OCI-LY1 (cell line): ENCODE data around the gene REC8.
"Not testable (repeated sequence)": the region's sequence is repeated elsewhere in the genome, so short reads cannot be mapped to it uniquely, and the experiment has no call there.

Experiments used
- H2AFZ ChIP-seq: fragments of 200-600 bp; sonication (generic), shearing (Covaris generic); 2 replicates; pipeline ENCODE4 v1.6.0; 2014; ENCODE audit warnings: antibody characterized with exemption, mild to moderate bottlenecking, low read length
- H3F3A ChIP-seq: fragments of 200-600 bp; sonication (generic), shearing (Covaris generic); 2 replicates; pipeline ENCODE4 v1.6.0; 2014; ENCODE audit warnings: mild to moderate bottlenecking, antibody characterized with exemption, low read length, moderate library complexity; ENCODE audit not compliant: insufficient read depth
- H3K27ac ChIP-seq: fragments of 200-600 bp; sonication (generic); 2 replicates; pipeline ENCODE4 v1.5.1; 2014; ENCODE audit warnings: low read length, mixed run types, mild to moderate bottlenecking, low read depth; ENCODE audit not compliant: poor library complexity, severe bottlenecking
- H3K27me3 ChIP-seq: fragments of 200-600 bp; sonication (generic); 2 replicates; pipeline ENCODE4 v1.6.0; 2014; ENCODE audit warnings: antibody characterized with exemption, mild to moderate bottlenecking, low read length, moderate library complexity; ENCODE audit not compliant: insufficient read depth
- H3K36me3 ChIP-seq: fragments of 200-600 bp; sonication (generic); 2 replicates; pipeline ENCODE4 v1.6.1; 2014; ENCODE audit warnings: mild to moderate bottlenecking, antibody characterized with exemption, low read length, moderate library complexity, mixed read lengths; ENCODE audit not compliant: insufficient read depth
- H3K4me1 ChIP-seq: fragments of 200-600 bp; sonication (generic); 2 replicates; pipeline ENCODE4 v1.5.1; 2014; ENCODE audit warnings: mild to moderate bottlenecking, low read length, moderate library complexity; ENCODE audit not compliant: insufficient read depth, severe bottlenecking
- H3K4me2 ChIP-seq: fragments of 200-600 bp; sonication (generic), shearing (Covaris generic); 2 replicates; pipeline ENCODE4 v1.6.1; 2014; ENCODE audit warnings: low read length
- H3K4me3 ChIP-seq: fragments of 200-600 bp; sonication (generic); 2 replicates; pipeline ENCODE4 v1.5.1; 2014; ENCODE audit warnings: low read length, low read depth, mild to moderate bottlenecking, mixed read lengths; ENCODE audit not compliant: poor library complexity, severe bottlenecking
- H3K79me2 ChIP-seq: fragments of 200-600 bp; shearing (Covaris generic); 2 replicates; pipeline ENCODE4 v1.6.1; 2016; ENCODE audit warnings: mixed run types, low read length, mixed read lengths; ENCODE audit not compliant: insufficient read depth
- H3K9ac ChIP-seq: fragments of 200-600 bp; sonication (generic), shearing (Covaris generic); 2 replicates; pipeline ENCODE4 v1.6.1; 2014; ENCODE audit warnings: mild to moderate bottlenecking, low read length, mixed read lengths
- H3K9me2 ChIP-seq: fragments of 200-600 bp; sonication (generic), shearing (Covaris generic); 2 replicates; pipeline ENCODE4 v1.6.1; 2014; ENCODE audit warnings: low read depth, mild to moderate bottlenecking, low read length, mixed read lengths
- H3K9me3 ChIP-seq: fragments of 200-600 bp; shearing (Covaris generic); 2 replicates; pipeline ENCODE4 v1.6.1; 2014; ENCODE audit warnings: low read length, mixed read lengths
- H4K20me1 ChIP-seq: fragments of 200-600 bp; sonication (generic), shearing (Covaris generic); 2 replicates; pipeline ENCODE4 v1.6.0; 2016; ENCODE audit warnings: mild to moderate bottlenecking, low read length; ENCODE audit not compliant: insufficient read depth
- EZH2 ChIP-seq: fragments of 200-600 bp; sonication (generic), shearing (Covaris generic); IDR thresholded peaks from 2 replicates; pipeline ENCODE4 v1.8.0; 2017; ENCODE audit warnings: borderline replicate concordance, mixed run types, mild to moderate bottlenecking, antibody characterized with exemption, low read length, moderate library complexity, mixed read lengths
- TF ChIP-seq, protein P1 (sequence below): fragments of 200-600 bp; sonication (generic), shearing (Covaris generic); IDR thresholded peaks from 2 replicates; pipeline ENCODE4 v1.5.1; 2017; ENCODE audit warnings: mild to moderate bottlenecking, antibody characterized with exemption, low read length, moderate library complexity, mixed read lengths

Gene REC8

DNA sequence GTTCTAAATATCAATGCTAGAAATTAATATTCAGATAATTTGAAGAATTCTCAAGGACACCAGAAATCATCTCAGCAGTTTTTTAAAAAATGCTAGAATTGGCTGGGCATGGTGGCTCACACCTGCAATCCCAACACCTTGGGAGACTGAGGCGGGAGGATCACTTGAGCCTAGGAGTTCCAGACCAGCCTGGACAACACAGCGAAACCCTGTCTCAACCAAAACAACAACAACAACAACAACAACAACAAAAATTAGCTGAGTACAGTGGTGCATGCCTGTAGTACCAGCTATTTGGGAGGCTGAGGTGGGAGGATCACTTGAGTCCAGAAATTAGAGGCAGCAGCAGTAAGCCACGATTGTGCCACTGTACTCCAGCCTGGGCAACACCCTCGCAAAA is 47.2 kb downstream of the REC8 start:
- no peak overlapping the region for H3K4me2 ChIP-seq
- H3K79me2 ChIP-seq = peaks cover 23% of the 10 kb centered on the region
- peaks cover 5% of the 10 kb centered on the region for H3F3A ChIP-seq
- H3K9me2 ChIP-seq = no peaks in the 10 kb centered on the region
- TF ChIP-seq EZH2 = no peak
- TF ChIP-seq, protein P1, sequence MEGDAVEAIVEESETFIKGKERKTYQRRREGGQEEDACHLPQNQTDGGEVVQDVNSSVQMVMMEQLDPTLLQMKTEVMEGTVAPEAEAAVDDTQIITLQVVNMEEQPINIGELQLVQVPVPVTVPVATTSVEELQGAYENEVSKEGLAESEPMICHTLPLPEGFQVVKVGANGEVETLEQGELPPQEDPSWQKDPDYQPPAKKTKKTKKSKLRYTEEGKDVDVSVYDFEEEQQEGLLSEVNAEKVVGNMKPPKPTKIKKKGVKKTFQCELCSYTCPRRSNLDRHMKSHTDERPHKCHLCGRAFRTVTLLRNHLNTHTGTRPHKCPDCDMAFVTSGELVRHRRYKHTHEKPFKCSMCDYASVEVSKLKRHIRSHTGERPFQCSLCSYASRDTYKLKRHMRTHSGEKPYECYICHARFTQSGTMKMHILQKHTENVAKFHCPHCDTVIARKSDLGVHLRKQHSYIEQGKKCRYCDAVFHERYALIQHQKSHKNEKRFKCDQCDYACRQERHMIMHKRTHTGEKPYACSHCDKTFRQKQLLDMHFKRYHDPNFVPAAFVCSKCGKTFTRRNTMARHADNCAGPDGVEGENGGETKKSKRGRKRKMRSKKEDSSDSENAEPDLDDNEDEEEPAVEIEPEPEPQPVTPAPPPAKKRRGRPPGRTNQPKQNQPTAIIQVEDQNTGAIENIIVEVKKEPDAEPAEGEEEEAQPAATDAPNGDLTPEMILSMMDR = no peak
- no peaks in the 10 kb centered on the region for H3K27me3 ChIP-seq
- H2AFZ ChIP-seq = no peak overlapping the region
- no peaks in the 10 kb centered on the region for H4K20me1 ChIP-seq
- no peaks in the 10 kb centered on the region for H3K9me3 ChIP-seq
- H3K9ac ChIP-seq = no peak overlapping the region
- peaks cover 5% of the 10 kb centered on the region; the same call in 1 of the 2 replicates for H3K36me3 ChIP-seq
- no peak overlapping the region for H3K27ac ChIP-seq
- H3K4me3 ChIP-seq = no peak overlapping the region
- peaks cover 18% of the 10 kb centered on the region for H3K4me1 ChIP-seq

DNA sequence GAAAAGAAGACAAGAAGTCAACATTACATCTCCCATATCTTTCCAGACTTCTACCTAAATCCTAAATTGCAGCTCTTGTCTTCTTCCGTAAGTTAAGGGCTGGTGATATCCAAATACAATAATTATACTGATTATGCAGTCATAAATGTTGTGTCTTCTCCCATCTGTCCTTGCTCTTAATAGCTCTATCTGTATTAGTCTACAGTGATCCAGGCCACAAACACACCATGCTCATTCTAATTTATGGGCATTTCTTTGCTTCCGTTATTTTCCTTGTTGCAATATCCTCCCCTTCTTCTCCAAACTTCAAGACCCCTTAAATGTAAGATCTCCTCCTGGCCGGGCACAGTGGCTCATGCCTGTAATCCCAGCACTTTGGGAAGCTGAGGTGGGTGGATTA is 47.6 kb downstream of the REC8 start:
- Histone ChIP-seq H3K27ac (no peak overlapping the region), H3K79me2 (peaks cover 26% of the 10 kb centered on the region), H3F3A (peaks cover 1% of the 10 kb centered on the region; the same call in 1 of the 2 replicates), H3K27me3 (no peaks in the 10 kb centered on the region), H3K36me3 (peaks cover 5% of the 10 kb centered on the region; the same call in 1 of the 2 replicates), H3K9ac (no peak overlapping the region), H3K4me3 (no peak overlapping the region), H3K4me2 (no peak overlapping the region), H3K4me1 (peaks cover 14% of the 10 kb centered on the region), H3K9me3 (no peaks in the 10 kb centered on the region), H4K20me1 (no peaks in the 10 kb centered on the region), H3K9me2 (no peaks in the 10 kb centered on the region), H2AFZ (no peak overlapping the region)
- TF ChIP-seq, protein P1 = no peak
- TF ChIP-seq EZH2 = no peak

- H3K27me3 ChIP-seq, H3K4me2 ChIP-seq, H3K4me3 ChIP-seq, H4K20me1 ChIP-seq, H3F3A ChIP-seq, H3K4me1 ChIP-seq, H3K27ac ChIP-seq, H3K9me2 ChIP-seq, H3K9ac ChIP-seq, H3K9me3 ChIP-seq, H2AFZ ChIP-seq: not testable (repeated sequence)
- H3K79me2 ChIP-seq = peaks cover 58% of the 10 kb centered on the region
- H3K36me3 ChIP-seq = peaks cover 23% of the 10 kb centered on the region
These were observed 51.1 kb downstream of the REC8 start for GRCh38 chr14:24222987-24223386.

GRCh38 chr14:24224618-24225071 is 52.8 kb downstream of the REC8 start:
- Histone ChIP-seq H3K27ac (no peak overlapping the region), H3K9me2 (no peaks in the 10 kb centered on the region), H3K27me3 (no peaks in the 10 kb centered on the region), H3K79me2 (peaks cover 61% of the 10 kb centered on the region), H4K20me1 (no peaks in the 10 kb centered on the region), H3K9me3 (no peaks in the 10 kb centered on the region), H3K9ac (no peak overlapping the region), H3K4me2 (no peak overlapping the region), H3K4me1 (no peaks in the 10 kb centered on the region), H3F3A (no peaks in the 10 kb centered on the region), H2AFZ (no peak overlapping the region), H3K36me3 (peaks cover 27% of the 10 kb centered on the region), H3K4me3 (no peak overlapping the region)
- no peak for TF ChIP-seq EZH2
- TF ChIP-seq, protein P1 = no peak
